Testis (tissue), 2 donors: ENCODE measurements around the gene PAM16.

Source experiments
- POLR2A ChIP-seq: fragments of 450-650 bp; IDR thresholded peaks from one replicate; pipeline ENCODE4 v1.6.1; 2017; ENCODE audit warnings: antibody characterized with exemption, mild to moderate bottlenecking, moderate library complexity
- TF ChIP-seq, protein P1 (sequence below), 3 experiments: fragments of 450-650 bp in 2 of 3; fragments of 200-600 bp in 1 of 3; sonication (generic) in 1 of 3; IDR thresholded peaks; one replicate each; pipeline ENCODE4 v1.5.1; 2016 to 2019; ENCODE audit warnings: antibody characterized with exemption in 3 of 3, mild to moderate bottlenecking in 2 of 3, moderate library complexity in 1 of 3

DNA sequence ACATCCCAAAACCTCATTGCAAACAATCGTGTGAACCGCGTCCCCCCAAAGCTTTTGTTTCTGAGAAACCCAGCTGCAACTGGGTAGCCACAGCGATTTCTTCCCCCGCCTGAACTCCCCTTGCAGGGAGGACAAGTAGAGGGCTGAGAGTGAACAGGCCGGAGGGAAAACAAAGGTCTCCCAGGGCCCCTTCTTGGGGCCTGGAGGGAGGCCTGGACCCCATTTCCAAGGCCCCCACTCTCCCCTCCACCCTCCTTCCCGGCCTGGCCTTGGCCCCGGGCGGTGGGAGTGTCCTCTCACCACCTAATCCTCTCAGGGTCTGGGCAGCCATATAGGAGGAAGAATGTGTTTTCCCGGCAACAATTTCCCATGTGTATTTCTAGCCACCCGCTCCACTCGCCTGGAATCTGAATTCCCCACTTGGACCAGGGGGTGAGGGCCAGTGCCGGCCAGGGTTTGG, 32.6 kb downstream of the PAM16 start:
- TF ChIP-seq, protein P1, sequence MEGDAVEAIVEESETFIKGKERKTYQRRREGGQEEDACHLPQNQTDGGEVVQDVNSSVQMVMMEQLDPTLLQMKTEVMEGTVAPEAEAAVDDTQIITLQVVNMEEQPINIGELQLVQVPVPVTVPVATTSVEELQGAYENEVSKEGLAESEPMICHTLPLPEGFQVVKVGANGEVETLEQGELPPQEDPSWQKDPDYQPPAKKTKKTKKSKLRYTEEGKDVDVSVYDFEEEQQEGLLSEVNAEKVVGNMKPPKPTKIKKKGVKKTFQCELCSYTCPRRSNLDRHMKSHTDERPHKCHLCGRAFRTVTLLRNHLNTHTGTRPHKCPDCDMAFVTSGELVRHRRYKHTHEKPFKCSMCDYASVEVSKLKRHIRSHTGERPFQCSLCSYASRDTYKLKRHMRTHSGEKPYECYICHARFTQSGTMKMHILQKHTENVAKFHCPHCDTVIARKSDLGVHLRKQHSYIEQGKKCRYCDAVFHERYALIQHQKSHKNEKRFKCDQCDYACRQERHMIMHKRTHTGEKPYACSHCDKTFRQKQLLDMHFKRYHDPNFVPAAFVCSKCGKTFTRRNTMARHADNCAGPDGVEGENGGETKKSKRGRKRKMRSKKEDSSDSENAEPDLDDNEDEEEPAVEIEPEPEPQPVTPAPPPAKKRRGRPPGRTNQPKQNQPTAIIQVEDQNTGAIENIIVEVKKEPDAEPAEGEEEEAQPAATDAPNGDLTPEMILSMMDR (IDR thresholded peaks at IDR 0.05) = no peak
- TF ChIP-seq POLR2A = no peak
